Fibroblast of skin of back (primary cell): ENCODE measurements around the gene OR2T11. TPM values are rescaled to one million over a fixed set of nuclear protein-coding genes. Genes with fewer than 3 reads are reported as not detected.
"Not testable (repeated sequence)": the region's sequence is repeated elsewhere in the genome, so short reads cannot be mapped to it uniquely, and the experiment has no call there.

Experiments
- DNase-seq: peaks from one replicate; pipeline ENCODE4 v3.0.0-alpha.2; 2013
- polyA plus RNA-seq, 2 experiments: library from polyadenylated mRNA; unstranded; fragments of 120-200 nt; gene quantifications; one replicate each; pipeline ENCODE4 v1.2.1, GENCODE V29; 2013; ENCODE audit not compliant: insufficient read length in 2 of 2

The OR2T11 gene
- polyA plus RNA-seq (2013, experiment 1 of 2; ENCODE audit: insufficient read length), result not detected
- not detected for polyA plus RNA-seq (2013, experiment 2 of 2; ENCODE audit: insufficient read length)

DNA sequence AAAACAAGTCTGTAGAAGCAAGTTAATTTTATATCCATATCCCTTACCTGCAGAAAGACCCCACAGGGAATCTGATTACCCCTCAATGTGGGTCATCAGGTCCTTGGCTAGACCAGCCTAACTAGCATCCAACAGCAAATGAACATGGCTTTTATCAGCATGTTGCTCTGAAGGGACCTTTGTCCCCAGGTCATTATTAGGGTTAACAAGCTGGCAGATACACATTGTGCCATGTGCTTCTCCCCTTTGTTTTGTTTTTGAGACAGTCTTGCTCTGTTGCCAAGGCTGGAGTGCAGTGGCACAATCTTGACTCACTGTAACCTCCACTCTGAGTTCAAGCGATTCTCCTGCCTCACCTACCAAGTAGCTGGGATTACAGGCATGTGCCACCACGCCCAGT, at the start of gene OR2T11:
Gene OR2T11 (minus strand): TSS at position 101 of the 400 bp plus-strand sequence. CDS start 7,963 bp downstream, outside the sequence.
- not testable (repeated sequence) for DNase-seq

- no peak for DNase-seq
Measured at GRCh38 chr1:248681651-248682050, 46.8 kb upstream of the OR2T11 start.

- DNase-seq, result no peak
Measured at GRCh38 chr1:248670003-248670402, 35.1 kb upstream of the OR2T11 start.

DNA sequence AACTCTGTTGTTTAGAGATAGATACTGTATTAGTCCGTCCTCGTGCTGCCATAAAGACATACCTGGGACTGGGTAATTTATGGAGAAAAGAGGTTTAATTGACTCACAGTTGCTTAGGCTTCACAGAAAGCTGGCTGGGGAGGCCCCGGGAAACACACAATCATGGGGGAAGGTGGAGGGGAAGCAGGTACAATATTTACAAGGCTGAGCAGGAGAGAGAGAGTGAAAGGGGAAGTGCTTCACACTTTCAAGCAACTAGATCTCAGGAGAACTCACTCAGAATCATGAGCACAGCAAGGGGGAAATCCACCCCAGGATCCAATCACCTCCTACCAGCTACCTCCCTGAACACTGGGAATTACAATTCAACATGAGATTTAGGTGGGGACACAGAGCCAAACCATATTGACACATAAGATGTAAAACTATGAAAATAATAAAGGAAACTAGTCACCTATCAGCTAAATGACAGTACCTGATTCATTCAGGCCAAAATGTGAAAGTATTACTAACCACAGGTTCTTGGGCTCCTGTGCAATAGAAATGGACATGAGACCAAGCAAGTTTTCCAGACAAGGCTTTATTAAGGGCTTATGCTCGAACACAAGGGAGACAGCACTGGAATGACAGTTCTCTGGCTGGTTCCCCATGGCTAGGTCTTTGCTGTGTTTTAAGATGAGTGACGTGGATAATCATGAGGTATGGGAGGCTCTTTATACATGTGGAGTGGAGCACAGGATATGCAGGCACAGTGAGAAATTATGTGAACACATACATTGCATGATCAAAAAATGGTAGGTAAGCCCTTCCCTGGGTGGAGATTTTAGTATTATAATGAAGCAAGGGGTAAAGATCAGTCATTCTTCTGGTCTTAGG, 28.8 kb upstream of the OR2T11 start:
- not testable (repeated sequence) for DNase-seq

- DNase-seq, result not testable (repeated sequence)
Measured at GRCh38 chr1:248656797-248657196, 21.9 kb upstream of the OR2T11 start.

DNA sequence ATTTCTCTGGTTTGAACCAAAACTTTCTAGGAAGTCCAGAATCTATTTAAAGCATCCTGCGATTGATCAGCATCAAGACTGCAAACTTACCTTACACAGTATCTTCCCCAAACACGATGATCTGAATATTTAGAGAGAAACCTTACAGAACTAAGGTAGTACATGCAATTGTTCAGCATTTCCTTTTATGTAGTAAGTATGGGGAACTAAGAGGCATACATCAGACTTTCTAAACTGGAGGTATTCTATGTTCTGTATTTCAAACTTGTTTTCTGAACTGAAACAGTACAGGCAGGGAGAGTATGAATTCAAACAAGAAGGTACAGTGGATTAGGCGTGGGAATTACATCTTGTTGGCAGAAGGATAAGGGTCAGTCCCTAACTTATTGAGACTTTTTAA, 20.5 kb upstream of the OR2T11 start, which contains the start of gene OR2T27:
Gene OR2T27 (minus strand): TSS at position 175 of the 400 bp plus-strand sequence. CDS start 4,644 bp downstream, outside the sequence.
- not testable (repeated sequence) for DNase-seq

DNA sequence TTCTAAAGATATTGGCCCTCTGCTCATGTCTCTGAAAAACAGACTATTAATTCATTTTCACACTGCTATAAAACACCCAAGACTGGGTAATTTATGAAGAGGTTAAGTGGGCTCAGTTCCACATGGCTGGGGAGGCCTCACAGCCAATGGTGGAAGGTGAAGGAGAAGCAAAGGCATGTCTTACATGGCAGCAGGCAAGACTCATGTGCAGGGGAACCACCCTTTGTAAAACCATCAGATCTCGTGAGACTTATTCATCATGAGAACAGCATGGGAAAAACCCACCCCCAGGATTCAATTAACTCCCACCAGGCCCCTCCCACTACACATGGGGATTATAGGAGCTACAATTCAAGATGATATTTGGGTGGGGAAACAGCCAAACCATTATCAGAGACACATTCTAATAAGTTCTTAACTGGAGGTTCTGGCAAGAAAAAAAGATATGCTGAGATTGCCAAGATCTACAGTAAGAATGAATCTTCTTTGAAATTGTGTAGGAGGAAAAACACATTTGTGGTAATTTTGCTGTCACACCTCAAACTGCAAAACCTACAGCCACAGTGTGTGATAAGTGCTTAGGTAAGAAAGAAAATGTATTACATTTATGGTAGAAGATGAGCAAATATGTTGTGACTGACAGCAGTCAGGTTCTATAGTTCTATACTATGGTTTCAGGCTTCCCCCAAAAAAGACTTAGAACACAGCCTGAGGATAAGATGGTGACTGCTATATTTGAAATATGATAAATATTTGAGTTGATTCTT, 14.1 kb upstream of the OR2T11 start:
- not testable (repeated sequence) for DNase-seq

DNA sequence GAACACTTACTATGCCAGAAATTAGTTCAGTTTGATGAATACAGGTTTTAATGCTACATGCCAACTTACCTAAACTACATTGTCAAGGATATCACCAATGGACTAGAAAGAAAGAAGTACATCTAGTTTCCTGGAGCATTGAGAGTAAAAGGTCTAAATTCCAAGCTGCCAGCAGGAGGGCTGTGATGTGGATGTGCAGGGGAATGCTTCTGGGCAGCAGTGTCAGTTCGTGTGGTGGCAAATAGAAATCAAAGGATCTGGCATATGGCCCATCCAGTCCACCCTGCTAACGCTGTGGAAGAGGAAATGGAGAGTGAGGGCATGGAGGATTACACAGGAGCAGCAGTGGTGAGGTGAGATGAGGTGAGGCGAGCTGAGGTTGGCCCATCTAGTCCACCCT, 10.3 kb upstream of the OR2T11 start, which contains the start of gene OR2T35:
Gene OR2T35 (minus strand): TSS at position 101 of the 400 bp plus-strand sequence. CDS start 6,020 bp downstream, outside the sequence.
- DNase-seq, result not testable (repeated sequence)

DNA sequence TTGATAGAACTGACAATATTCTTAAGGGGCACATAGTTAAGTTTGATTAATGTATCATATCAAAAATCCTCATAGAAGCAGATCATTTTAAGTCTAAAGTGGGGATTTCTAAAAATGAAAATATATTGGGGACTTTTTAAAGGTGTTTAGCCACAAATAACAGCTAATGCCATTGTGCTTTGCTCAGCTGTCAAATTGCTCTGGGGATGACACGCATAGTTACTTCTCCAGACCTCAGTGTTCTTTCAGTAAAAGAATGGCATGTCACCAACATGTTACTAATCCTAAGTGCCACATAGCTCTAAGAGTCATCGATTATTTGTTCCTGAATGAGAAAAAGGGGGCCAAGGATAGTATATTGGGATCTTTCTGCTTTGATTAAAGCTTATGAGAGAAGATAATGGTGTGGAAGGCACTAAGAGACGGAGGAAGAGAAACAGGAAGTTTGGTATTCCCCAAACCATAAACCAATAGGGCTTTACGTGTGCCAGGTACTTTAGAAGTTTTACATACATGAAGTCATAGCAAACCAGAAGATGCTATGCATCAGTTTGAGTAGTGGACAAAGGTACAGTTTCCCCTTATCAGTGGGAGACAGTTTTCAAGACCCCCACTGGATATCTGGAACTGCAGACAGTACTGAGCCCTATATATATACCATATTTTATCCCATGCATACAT, 8.2 kb upstream of the OR2T11 start:
- not testable (repeated sequence) for DNase-seq

- DNase-seq, result not testable (repeated sequence)
Measured at GRCh38 chr1:248641583-248641982, 6.7 kb upstream of the OR2T11 start.

DNA sequence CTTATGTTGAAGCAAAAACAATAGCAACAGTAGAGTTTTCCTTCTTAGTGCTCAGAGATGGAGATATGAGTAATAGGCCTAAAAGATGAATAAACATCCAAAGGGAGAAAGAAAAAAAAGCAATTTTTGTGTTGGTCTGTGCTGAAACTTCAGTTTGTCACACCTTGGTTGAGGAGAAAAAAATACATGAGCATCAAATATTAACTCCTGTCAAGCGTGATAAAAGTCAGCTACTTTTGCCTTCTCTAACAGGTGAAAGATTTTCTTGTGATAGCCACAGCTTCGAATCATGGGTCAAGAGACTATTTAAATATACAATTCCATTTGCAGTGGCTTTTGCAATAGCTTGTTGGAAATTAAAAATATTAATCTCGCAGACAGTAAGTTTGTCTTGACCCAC, 6.0 kb upstream of the OR2T11 start:
- DNase-seq, result not testable (repeated sequence)

DNA sequence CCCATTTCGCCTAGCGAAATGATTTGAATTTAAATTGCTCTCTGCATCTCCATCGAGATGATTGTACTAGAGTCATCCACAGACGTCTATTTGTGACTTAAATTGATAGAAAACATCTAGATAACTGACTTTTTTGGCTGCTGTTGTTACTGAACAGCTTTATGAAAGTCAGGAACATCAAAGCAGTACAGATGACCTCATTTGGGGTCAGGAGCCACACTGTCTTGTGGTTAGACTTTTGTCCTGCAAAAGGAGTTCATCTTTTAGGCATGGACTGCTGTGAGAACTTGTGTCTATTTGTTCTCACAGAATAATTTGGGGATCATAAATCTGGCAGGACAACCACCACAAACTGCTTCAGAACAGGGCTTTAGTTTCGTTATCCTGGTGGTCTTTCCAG, 4.8 kb upstream of the OR2T11 start:
- DNase-seq, result not testable (repeated sequence)

- DNase-seq, result not testable (repeated sequence)
Measured at GRCh38 chr1:248636612-248637011, 1.7 kb upstream of the OR2T11 start.

DNA sequence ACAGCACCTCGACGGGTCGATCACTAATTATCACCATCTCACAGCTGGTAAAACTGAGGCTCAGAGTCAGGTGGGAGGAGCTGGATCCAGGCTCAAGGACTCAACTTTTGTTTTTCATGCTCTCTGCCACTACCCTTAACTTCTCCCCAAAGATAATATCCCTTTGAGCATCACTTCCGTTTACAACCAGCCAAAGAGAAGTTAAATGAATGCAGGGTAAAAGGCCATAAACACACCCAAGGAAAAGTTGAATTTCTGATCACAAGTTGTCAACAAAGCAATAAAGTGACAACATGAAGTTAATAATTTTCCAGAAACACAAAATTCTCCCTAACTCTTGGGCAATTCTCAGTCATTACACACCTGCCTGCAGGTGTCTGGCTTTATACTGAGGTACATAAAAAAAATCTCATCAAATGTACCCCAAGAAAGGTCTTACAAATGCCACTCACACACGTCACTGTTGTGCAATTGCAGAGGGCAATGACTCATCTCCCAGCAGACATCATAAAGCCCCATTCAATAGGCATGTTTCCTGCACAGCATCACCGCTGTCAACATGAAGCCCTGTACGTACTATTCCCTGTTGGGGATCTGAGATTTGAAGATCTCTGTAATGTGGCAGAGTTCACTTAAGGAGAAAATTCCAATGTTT, 3.4 kb downstream of the OR2T11 start:
- no peak for DNase-seq

- no peak for DNase-seq
Measured at GRCh38 chr1:248630551-248630950, 4.3 kb downstream of the OR2T11 start.

DNA sequence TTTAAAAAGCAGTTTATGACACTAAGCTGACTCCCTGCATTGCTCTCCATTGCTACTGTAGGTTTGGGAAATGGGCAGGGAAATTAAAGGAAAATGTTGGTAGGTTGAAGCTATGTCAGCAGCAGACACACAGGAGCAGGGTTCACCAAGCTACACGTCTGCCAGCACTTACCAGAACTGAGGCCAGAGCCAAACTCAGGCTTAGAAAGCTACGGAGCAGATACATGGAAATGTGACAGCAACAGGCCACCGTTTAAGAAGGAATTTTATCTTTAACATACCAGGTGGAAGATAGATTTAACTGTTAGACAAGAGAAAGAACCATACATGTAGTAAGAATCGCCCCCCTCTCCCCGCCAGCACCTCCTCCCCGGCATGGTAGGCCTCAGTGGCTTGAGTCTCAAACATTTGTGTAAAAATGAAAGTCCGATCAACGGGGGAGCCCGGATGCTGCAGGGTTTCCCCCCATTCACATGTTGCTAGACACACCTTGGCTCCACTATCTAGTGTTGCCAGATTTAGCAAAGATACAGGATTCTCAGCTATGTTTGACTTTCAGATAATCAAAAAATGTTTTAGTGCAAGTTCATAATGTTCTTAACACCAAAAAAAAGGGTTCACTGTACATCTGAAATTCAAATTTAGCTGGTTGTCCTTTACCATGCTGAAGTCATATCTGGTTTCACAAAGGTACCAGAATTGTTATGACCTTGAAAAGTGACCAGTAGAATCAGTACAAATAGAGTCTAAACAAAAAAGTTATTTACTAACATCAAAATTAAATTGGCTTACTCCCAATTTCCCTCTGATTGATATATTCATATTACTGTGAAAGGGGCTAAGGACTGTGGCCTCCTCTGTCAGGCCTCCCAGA, 6.7 kb downstream of the OR2T11 start:
- no peak for DNase-seq

GRCh38 chr1:248625971-248626370, 8.9 kb downstream of the OR2T11 start:
- no peak for DNase-seq

GRCh38 chr1:248625166-248625565, 9.7 kb downstream of the OR2T11 start:
- no peak for DNase-seq

GRCh38 chr1:248622570-248623001, 12.3 kb downstream of the OR2T11 start:
- peak; percentile 11 for DNase-seq

- no peak for DNase-seq
Measured at GRCh38 chr1:248621770-248622169, 13.1 kb downstream of the OR2T11 start.

- DNase-seq, result peak; percentile 18
Measured at GRCh38 chr1:248618878-248619277, 16.0 kb downstream of the OR2T11 start.
